Measurements from ENCODE around the gene MED10. TPM values are rescaled to one million over a fixed set of nuclear protein-coding genes. Genes with fewer than 3 reads are reported as not detected.

Gene MED10
- total RNA-seq, 2 experiments from 2014 or later, result 48.5 to 48.8 TPM

DNA sequence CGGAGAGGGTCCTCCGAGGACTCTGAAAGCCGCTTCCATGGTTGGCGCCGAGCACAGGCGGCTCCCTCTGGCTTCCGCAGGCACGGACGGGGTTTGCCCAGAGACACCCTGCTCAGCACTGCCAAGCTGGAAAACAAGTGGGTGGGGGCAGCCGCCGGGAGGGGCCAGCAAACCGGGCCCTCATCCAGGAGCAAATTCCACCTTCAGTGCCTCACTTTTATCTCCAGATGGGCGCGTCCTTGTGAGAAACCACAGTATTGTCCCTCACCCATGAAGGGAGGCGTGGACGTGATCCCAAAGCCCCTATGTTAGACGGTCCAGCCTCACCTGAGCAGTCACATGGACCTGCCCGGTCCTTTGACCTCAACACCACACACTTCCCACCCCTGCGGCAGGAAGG is 29.0 kb downstream of the MED10 start:
- CTCF ChIA-PET, result no interaction called here
- DNase-seq (no peak), ATAC-seq (no peak)
- Mint-ChIP-seq H3K27me3 (no peaks in the 10 kb centered on the region), H3K27ac (no peak overlapping the region), H3K9me3 (no peaks in the 10 kb centered on the region), H3K36me3 (ENCODE audit: low read depth) (no peaks in the 10 kb centered on the region), H3K4me3 (no peak overlapping the region), H3K4me1 (ENCODE audit: low read depth) (peaks cover 3% of the 10 kb centered on the region)
- TF ChIP-seq CTCF (IDR thresholded peaks at IDR 0.05), result no peak
- POLR2A ChIA-PET, result no interaction called here
- intact Hi-C loops (cut with micrococcal nuclease), result no loop called here

- intact Hi-C loops (cut with micrococcal nuclease), result no loop called here
- no peaks in the 10 kb centered on the region for H3K9me3 Mint-ChIP-seq
- TF ChIP-seq CTCF (IDR thresholded peaks at IDR 0.05), result no peak
- H3K27ac Mint-ChIP-seq, result no peak overlapping the region
- ATAC-seq, result no peak
- ChIA-PET CTCF (no interaction called here), POLR2A (no interaction called here)
- H3K27me3 Mint-ChIP-seq, result no peaks in the 10 kb centered on the region
- peaks cover 3% of the 10 kb centered on the region for H3K4me1 Mint-ChIP-seq (ENCODE audit: low read depth)
- no peak for DNase-seq
- H3K4me3 Mint-ChIP-seq, result no peak overlapping the region
- H3K36me3 Mint-ChIP-seq (ENCODE audit: low read depth), result no peaks in the 10 kb centered on the region
Measured at GRCh38 chr5:6348476-6349000, 29.8 kb downstream of the MED10 start.

- TF ChIP-seq CTCF (IDR thresholded peaks at IDR 0.05), result no peak
- DNase-seq, result no peak
- Mint-ChIP-seq H3K4me3 (no peak overlapping the region), H3K4me1 (ENCODE audit: low read depth) (peaks cover 3% of the 10 kb centered on the region), H3K27me3 (no peaks in the 10 kb centered on the region), H3K27ac (no peak overlapping the region), H3K36me3 (ENCODE audit: low read depth) (no peaks in the 10 kb centered on the region), H3K9me3 (no peaks in the 10 kb centered on the region)
- ChIA-PET CTCF (no interaction called here), POLR2A (no interaction called here)
- intact Hi-C loops (cut with micrococcal nuclease), result no loop called here
- no peak for ATAC-seq
Measured at GRCh38 chr5:6347673-6348072, 30.7 kb downstream of the MED10 start.

- DNase-seq, result no peak
- ATAC-seq, result no peak
- no peaks in the 10 kb centered on the region for H3K36me3 Mint-ChIP-seq (ENCODE audit: low read depth)
- H3K27me3 Mint-ChIP-seq, result no peaks in the 10 kb centered on the region
- H3K27ac Mint-ChIP-seq, result no peak overlapping the region
- peaks cover 2% of the 10 kb centered on the region for H3K4me1 Mint-ChIP-seq (ENCODE audit: low read depth)
- no peaks in the 10 kb centered on the region for H3K9me3 Mint-ChIP-seq
- intact Hi-C loops (cut with micrococcal nuclease), result no loop called here
- TF ChIP-seq CTCF (IDR thresholded peaks at IDR 0.05), result no peak
- ChIA-PET POLR2A (no interaction called here), CTCF (no interaction called here)
- no peak overlapping the region for H3K4me3 Mint-ChIP-seq
Measured at GRCh38 chr5:6347165-6347564, 31.2 kb downstream of the MED10 start.

DNA sequence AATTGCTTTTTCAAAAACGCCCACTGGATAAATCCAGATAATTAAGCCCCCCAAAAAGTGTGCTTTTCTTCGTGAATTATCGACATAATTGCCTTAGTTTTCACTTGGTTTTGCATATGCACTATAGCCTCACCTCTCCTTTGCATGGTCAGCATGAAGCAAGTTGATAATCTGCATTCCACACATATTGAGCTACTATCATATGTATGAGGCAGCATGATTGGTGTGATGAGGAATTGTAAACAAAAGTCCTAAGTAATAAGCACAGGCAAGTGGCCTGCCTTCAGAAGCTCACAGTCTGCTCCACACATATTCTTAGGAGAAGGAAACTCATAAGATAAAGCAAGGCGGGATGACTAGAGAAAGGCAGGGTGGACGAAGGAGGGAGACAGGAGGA is 33.8 kb downstream of the MED10 start:
- no peak for TF ChIP-seq CTCF (IDR thresholded peaks at IDR 0.05)
- Mint-ChIP-seq H3K36me3 (ENCODE audit: low read depth) (no peaks in the 10 kb centered on the region), H3K4me1 (ENCODE audit: low read depth) (no peaks in the 10 kb centered on the region), H3K27me3 (no peaks in the 10 kb centered on the region), H3K4me3 (no peak overlapping the region), H3K27ac (no peak overlapping the region), H3K9me3 (no peaks in the 10 kb centered on the region)
- ChIA-PET POLR2A (no interaction called here), CTCF (no interaction called here)
- ATAC-seq (no peak), DNase-seq (no peak)
- intact Hi-C loops (cut with micrococcal nuclease), result no loop called here
